ENCODE measurements around the gene RFX1.

DNA sequence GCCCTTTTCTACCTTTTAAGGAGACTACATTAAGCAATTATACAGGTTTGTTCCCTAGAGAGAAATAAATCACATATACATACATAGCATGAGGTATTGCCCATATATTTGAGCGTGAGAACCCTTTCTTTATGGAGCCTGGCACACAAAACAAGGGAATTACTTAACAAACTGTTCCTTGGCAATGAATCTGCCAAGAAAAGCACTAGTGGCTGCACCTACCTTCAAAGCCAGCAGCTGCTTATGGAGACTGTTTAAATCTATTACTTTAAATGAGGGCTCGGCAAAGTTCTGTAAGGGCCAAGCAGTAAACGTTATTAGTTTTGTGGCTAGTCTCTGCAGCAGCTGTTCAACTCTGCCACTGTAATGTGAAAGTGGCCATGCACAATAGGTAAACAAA lies 7.0 kb downstream of the RFX1 start:
- TF ChIP-seq, protein P1, sequence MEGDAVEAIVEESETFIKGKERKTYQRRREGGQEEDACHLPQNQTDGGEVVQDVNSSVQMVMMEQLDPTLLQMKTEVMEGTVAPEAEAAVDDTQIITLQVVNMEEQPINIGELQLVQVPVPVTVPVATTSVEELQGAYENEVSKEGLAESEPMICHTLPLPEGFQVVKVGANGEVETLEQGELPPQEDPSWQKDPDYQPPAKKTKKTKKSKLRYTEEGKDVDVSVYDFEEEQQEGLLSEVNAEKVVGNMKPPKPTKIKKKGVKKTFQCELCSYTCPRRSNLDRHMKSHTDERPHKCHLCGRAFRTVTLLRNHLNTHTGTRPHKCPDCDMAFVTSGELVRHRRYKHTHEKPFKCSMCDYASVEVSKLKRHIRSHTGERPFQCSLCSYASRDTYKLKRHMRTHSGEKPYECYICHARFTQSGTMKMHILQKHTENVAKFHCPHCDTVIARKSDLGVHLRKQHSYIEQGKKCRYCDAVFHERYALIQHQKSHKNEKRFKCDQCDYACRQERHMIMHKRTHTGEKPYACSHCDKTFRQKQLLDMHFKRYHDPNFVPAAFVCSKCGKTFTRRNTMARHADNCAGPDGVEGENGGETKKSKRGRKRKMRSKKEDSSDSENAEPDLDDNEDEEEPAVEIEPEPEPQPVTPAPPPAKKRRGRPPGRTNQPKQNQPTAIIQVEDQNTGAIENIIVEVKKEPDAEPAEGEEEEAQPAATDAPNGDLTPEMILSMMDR (IDR thresholded peaks at IDR 0.05): no peak
- no peak for TF ChIP-seq POLR2AphosphoS5 (IDR thresholded peaks at IDR 0.05)
- no peak for TF ChIP-seq POLR2A (IDR thresholded peaks at IDR 0.05; ENCODE audit: low read depth)
- TF ChIP-seq EP300 (IDR thresholded peaks at IDR 0.05): no peak

Measured in esophagus muscularis mucosa (tissue), 4 donors.